Measurements from ENCODE around the gene SDHD. TPM values are rescaled to one million over a fixed set of nuclear protein-coding genes. Genes with fewer than 3 reads are reported as not detected.

SDHD gene
- total and polyA plus RNA-seq, 2 donors (not counting 1 experiment from before 2014, with no cell fraction given) = 148 to 186 TPM

GRCh38 chr11:112114460-112114859, 27.8 kb downstream of the SDHD start:
- no peak overlapping the region for H3K4me2 ChIP-seq (ENCODE audit: extremely low read depth, insufficient read depth, low read length)
- no peaks in the 10 kb centered on the region for H3K27me3 ChIP-seq (ENCODE audit: control insufficient read depth, insufficient read depth, low read length)
- H3K27ac ChIP-seq (ENCODE audit: insufficient read depth, low read length) = no peak overlapping the region
- H3K9me3 ChIP-seq (ENCODE audit: control insufficient read depth, insufficient read depth, low read depth, low read length) = no peaks in the 10 kb centered on the region
- H3K79me2 ChIP-seq (ENCODE audit: control insufficient read depth, insufficient read depth, low read length) = no peaks in the 10 kb centered on the region
- DNase-seq (ENCODE audit: low read depth in 2 of 2) = no peak
- TF ChIP-seq CTCF (conservative IDR thresholded peaks at IDR 0.05 in 1 of 2, IDR thresholded peaks at IDR 0.05 in 1 of 2; ENCODE audit: low read depth in 1 of 2, low read length in 2 of 2) = no peak
- TF ChIP-seq EZH2 (IDR thresholded peaks at IDR 0.05; ENCODE audit: low read length, missing control alignments) = no peak
- H3K9ac ChIP-seq (ENCODE audit: insufficient read depth, low read length) = no peak overlapping the region
- H4K20me1 ChIP-seq (ENCODE audit: control insufficient read depth, extremely low read depth, insufficient read depth, low read length) = no peaks in the 10 kb centered on the region
- H3K36me3 ChIP-seq (ENCODE audit: control insufficient read depth, insufficient read depth, low read length) = no peaks in the 10 kb centered on the region
- H2AFZ ChIP-seq (ENCODE audit: low read length) = no peak overlapping the region
- no peak overlapping the region for H3K4me3 ChIP-seq (replicated peaks in 1 of 4; ENCODE audit: control extremely low read depth in 1 of 4, insufficient read depth in 1 of 4, low read depth in 3 of 4, low read length in 4 of 4)
- H3K4me1 ChIP-seq (ENCODE audit: control insufficient read depth, extremely low read depth, insufficient read depth, low read length) = no peaks in the 10 kb centered on the region

- H3K4me2 ChIP-seq (ENCODE audit: extremely low read depth, insufficient read depth, low read length) = no peak overlapping the region
- H3K9ac ChIP-seq (ENCODE audit: insufficient read depth, low read length) = no peak overlapping the region
- no peak for DNase-seq (ENCODE audit: low read depth in 2 of 2)
- H3K4me1 ChIP-seq (ENCODE audit: control insufficient read depth, extremely low read depth, insufficient read depth, low read length) = no peaks in the 10 kb centered on the region
- H2AFZ ChIP-seq (ENCODE audit: low read length) = no peak overlapping the region
- H3K4me3 ChIP-seq (replicated peaks in 1 of 4; ENCODE audit: control extremely low read depth in 1 of 4, insufficient read depth in 1 of 4, low read depth in 3 of 4, low read length in 4 of 4) = no peak overlapping the region
- no peaks in the 10 kb centered on the region for H3K27me3 ChIP-seq (ENCODE audit: control insufficient read depth, insufficient read depth, low read length)
- H3K27ac ChIP-seq (ENCODE audit: insufficient read depth, low read length) = no peak overlapping the region
- H4K20me1 ChIP-seq (ENCODE audit: control insufficient read depth, extremely low read depth, insufficient read depth, low read length) = no peaks in the 10 kb centered on the region
- no peaks in the 10 kb centered on the region for H3K36me3 ChIP-seq (ENCODE audit: control insufficient read depth, insufficient read depth, low read length)
- H3K79me2 ChIP-seq (ENCODE audit: control insufficient read depth, insufficient read depth, low read length) = no peaks in the 10 kb centered on the region
- no peaks in the 10 kb centered on the region for H3K9me3 ChIP-seq (ENCODE audit: control insufficient read depth, insufficient read depth, low read depth, low read length)
- TF ChIP-seq CTCF (conservative IDR thresholded peaks at IDR 0.05 in 1 of 2, IDR thresholded peaks at IDR 0.05 in 1 of 2; ENCODE audit: low read depth in 1 of 2, low read length in 2 of 2) = no peak
- TF ChIP-seq EZH2 (IDR thresholded peaks at IDR 0.05; ENCODE audit: low read length, missing control alignments) = no peak
Measured at GRCh38 chr11:112115386-112115785, 28.7 kb downstream of the SDHD start.

DNA sequence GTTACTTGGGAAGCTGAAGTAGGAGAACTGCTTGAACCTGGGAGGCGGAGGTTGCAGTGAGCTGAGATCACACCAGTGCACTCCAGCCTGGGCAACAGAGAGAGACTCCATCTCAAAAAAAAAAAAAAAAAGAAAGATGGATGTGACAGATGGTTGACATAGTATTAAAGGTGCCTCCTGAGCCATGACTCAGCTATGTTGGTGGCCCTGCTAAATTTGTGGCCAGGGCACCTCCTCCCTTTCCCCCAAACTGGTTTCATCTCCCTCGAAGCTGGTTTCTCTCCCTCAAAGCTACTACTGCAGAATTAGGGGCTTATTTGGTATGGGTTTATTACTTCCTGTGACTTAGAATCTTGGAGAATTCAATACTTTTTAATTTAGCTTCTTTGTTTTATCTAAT, 31.5 kb downstream of the SDHD start:
- Histone ChIP-seq H3K9me3 (ENCODE audit: control insufficient read depth, insufficient read depth, low read depth, low read length) (no peaks in the 10 kb centered on the region), H2AFZ (ENCODE audit: low read length) (no peak overlapping the region), H3K27me3 (ENCODE audit: control insufficient read depth, insufficient read depth, low read length) (no peaks in the 10 kb centered on the region), H3K4me2 (ENCODE audit: extremely low read depth, insufficient read depth, low read length) (no peak overlapping the region), H3K79me2 (ENCODE audit: control insufficient read depth, insufficient read depth, low read length) (no peaks in the 10 kb centered on the region), H3K4me1 (ENCODE audit: control insufficient read depth, extremely low read depth, insufficient read depth, low read length) (no peaks in the 10 kb centered on the region), H3K36me3 (ENCODE audit: control insufficient read depth, insufficient read depth, low read length) (no peaks in the 10 kb centered on the region), H4K20me1 (ENCODE audit: control insufficient read depth, extremely low read depth, insufficient read depth, low read length) (no peaks in the 10 kb centered on the region), H3K27ac (ENCODE audit: insufficient read depth, low read length) (no peak overlapping the region), H3K4me3 (replicated peaks in 1 of 4; ENCODE audit: control extremely low read depth in 1 of 4, insufficient read depth in 1 of 4, low read depth in 3 of 4, low read length in 4 of 4) (no peak overlapping the region), H3K9ac (ENCODE audit: insufficient read depth, low read length) (no peak overlapping the region)
- no peak for DNase-seq (ENCODE audit: low read depth in 2 of 2)
- no peak for TF ChIP-seq CTCF (conservative IDR thresholded peaks at IDR 0.05 in 1 of 2, IDR thresholded peaks at IDR 0.05 in 1 of 2; ENCODE audit: low read depth in 1 of 2, low read length in 2 of 2)
- no peak for TF ChIP-seq EZH2 (IDR thresholded peaks at IDR 0.05; ENCODE audit: low read length, missing control alignments)
